ENCODE data around the gene DIP2B. TPM values are rescaled to one million over a fixed set of nuclear protein-coding genes. Genes with fewer than 3 reads are reported as not detected.

DIP2B gene
- total and polyA plus RNA-seq, 2 experiments from 2014 or later: 5.6 to 17.9 TPM

- H3K79me2 ChIP-seq (ENCODE audit: insufficient read depth): peaks cover 94% of the 10 kb centered on the region
- peaks cover 68% of the 10 kb centered on the region for H3K4me1 ChIP-seq (ENCODE audit: insufficient read depth)
- H3K27ac ChIP-seq: peak overlapping the region; percentile 59
- no peak for TF ChIP-seq EZH2 (IDR thresholded peaks at IDR 0.05; ENCODE audit: insufficient read depth, poor library complexity, severe bottlenecking)
- no peak for TF ChIP-seq EZH2phosphoT487 (IDR thresholded peaks at IDR 0.05; ENCODE audit: insufficient read depth, low read depth)
- H3K4me2 ChIP-seq (ENCODE audit: unreplicated experiment): peak overlapping the region; percentile 40
- H4K20me1 ChIP-seq (ENCODE audit: insufficient read depth): no peaks in the 10 kb centered on the region
- peaks cover 46% of the 10 kb centered on the region for H3F3A ChIP-seq (ENCODE audit: insufficient read depth)
- H2AFZ ChIP-seq: no peak overlapping the region
- H3K9ac ChIP-seq: peak overlapping the region; percentile 33
- no peaks in the 10 kb centered on the region for H3K36me3 ChIP-seq (ENCODE audit: low read depth)
- WGBS, 2 experiments (ENCODE audit: low coverage in 1 of 2, low lambda C conversion rate in 2 of 2, missing lambda C conversion rate in 2 of 2): 3 to 14% methylated on average over 1 of the region's 1 CpG
- in situ Hi-C loops (cut with MboI): no loop called here
- no peaks in the 10 kb centered on the region for H3K27me3 ChIP-seq (replicated peaks; ENCODE audit: insufficient read depth)
- no peaks in the 10 kb centered on the region for H3K9me3 ChIP-seq (ENCODE audit: low read depth)
- DNase-seq: peak; percentile 94
- H3K4me3 ChIP-seq: peak overlapping the region; percentile 8; the same call in 1 of the 2 replicates
- H3K9me2 ChIP-seq (ENCODE audit: insufficient read depth): no peaks in the 10 kb centered on the region
These were observed 67.5 kb downstream of the DIP2B start for GRCh38 chr12:50572287-50572686.

- Histone ChIP-seq H3K9me3 (ENCODE audit: low read depth) (no peaks in the 10 kb centered on the region), H3F3A (ENCODE audit: insufficient read depth) (peaks cover 46% of the 10 kb centered on the region), H3K4me3 (peak overlapping the region; percentile 8; the same call in 1 of the 2 replicates), H3K4me2 (ENCODE audit: unreplicated experiment) (peak overlapping the region; percentile 40), H3K27me3 (replicated peaks; ENCODE audit: insufficient read depth) (no peaks in the 10 kb centered on the region), H3K9ac (peak overlapping the region; percentile 33), H3K27ac (peak overlapping the region; percentile 59), H3K36me3 (ENCODE audit: low read depth) (no peaks in the 10 kb centered on the region), H3K9me2 (ENCODE audit: insufficient read depth) (no peaks in the 10 kb centered on the region), H4K20me1 (ENCODE audit: insufficient read depth) (no peaks in the 10 kb centered on the region), H2AFZ (no peak overlapping the region), H3K79me2 (ENCODE audit: insufficient read depth) (peaks cover 93% of the 10 kb centered on the region), H3K4me1 (ENCODE audit: insufficient read depth) (peaks cover 66% of the 10 kb centered on the region)
- DNase-seq: peak; percentile 44
- WGBS, 2 experiments (ENCODE audit: low coverage in 1 of 2, low lambda C conversion rate in 2 of 2, missing lambda C conversion rate in 2 of 2): 72 to 81% methylated on average over 3 of the region's 3 CpGs
- TF ChIP-seq EZH2 (IDR thresholded peaks at IDR 0.05; ENCODE audit: insufficient read depth, poor library complexity, severe bottlenecking) (no peak), EZH2phosphoT487 (IDR thresholded peaks at IDR 0.05; ENCODE audit: insufficient read depth, low read depth) (no peak)
- in situ Hi-C loops (cut with MboI): no loop called here
These were observed 68.0 kb downstream of the DIP2B start for GRCh38 chr12:50572760-50573159.

- H3F3A ChIP-seq (ENCODE audit: insufficient read depth): peaks cover 42% of the 10 kb centered on the region
- H3K79me2 ChIP-seq (ENCODE audit: insufficient read depth): peaks cover 93% of the 10 kb centered on the region
- in situ Hi-C loops (cut with MboI): no loop called here
- no peak overlapping the region for H2AFZ ChIP-seq
- no peaks in the 10 kb centered on the region for H3K9me2 ChIP-seq (ENCODE audit: insufficient read depth)
- H3K27ac ChIP-seq: peak overlapping the region; percentile 59
- no peak for DNase-seq
- peaks cover 61% of the 10 kb centered on the region for H3K4me1 ChIP-seq (ENCODE audit: insufficient read depth)
- 97% methylated on average over 2 of the region's 2 CpGs for WGBS, 2 experiments (ENCODE audit: low coverage in 1 of 2, low lambda C conversion rate in 2 of 2, missing lambda C conversion rate in 2 of 2)
- H3K4me3 ChIP-seq: no peak overlapping the region
- TF ChIP-seq EZH2 (IDR thresholded peaks at IDR 0.05; ENCODE audit: insufficient read depth, poor library complexity, severe bottlenecking) (no peak), EZH2phosphoT487 (IDR thresholded peaks at IDR 0.05; ENCODE audit: insufficient read depth, low read depth) (no peak)
- no peak overlapping the region for H3K4me2 ChIP-seq (ENCODE audit: unreplicated experiment)
- peak overlapping the region; percentile 33; the same call in 1 of the 2 replicates for H3K9ac ChIP-seq
- H3K9me3 ChIP-seq (ENCODE audit: low read depth): no peaks in the 10 kb centered on the region
- H3K27me3 ChIP-seq (replicated peaks; ENCODE audit: insufficient read depth): no peaks in the 10 kb centered on the region
- no peaks in the 10 kb centered on the region for H4K20me1 ChIP-seq (ENCODE audit: insufficient read depth)
- no peaks in the 10 kb centered on the region for H3K36me3 ChIP-seq (ENCODE audit: low read depth)
These were observed 68.5 kb downstream of the DIP2B start for GRCh38 chr12:50573271-50573670.

GRCh38 chr12:50574601-50575348, 70.0 kb downstream of the DIP2B start:
- peak overlapping the region; percentile 51 for H3K4me2 ChIP-seq (ENCODE audit: unreplicated experiment)

More at GRCh38 chr12:50574601-50575348, 70.0 kb downstream of the DIP2B start:
- no peak for TF ChIP-seq EZH2phosphoT487 (IDR thresholded peaks at IDR 0.05; ENCODE audit: insufficient read depth, low read depth)
- no peak for TF ChIP-seq EZH2 (IDR thresholded peaks at IDR 0.05; ENCODE audit: insufficient read depth, poor library complexity, severe bottlenecking)
- H2AFZ ChIP-seq: no peak overlapping the region
- peak overlapping the region; percentile 26 for H3K9ac ChIP-seq
- peaks cover 41% of the 10 kb centered on the region for H3F3A ChIP-seq (ENCODE audit: insufficient read depth)
- H3K9me3 ChIP-seq (ENCODE audit: low read depth): no peaks in the 10 kb centered on the region
- in situ Hi-C loops (cut with MboI): no loop called here
- peak overlapping the region; percentile 53 for H3K27ac ChIP-seq
- DNase-seq: peak; percentile 66
- peaks cover 48% of the 10 kb centered on the region for H3K4me1 ChIP-seq (ENCODE audit: insufficient read depth)
- H3K9me2 ChIP-seq (ENCODE audit: insufficient read depth): no peaks in the 10 kb centered on the region
- peaks cover 91% of the 10 kb centered on the region for H3K79me2 ChIP-seq (ENCODE audit: insufficient read depth)
- H4K20me1 ChIP-seq (ENCODE audit: insufficient read depth): no peaks in the 10 kb centered on the region
- 12 to 15% methylated on average over 5 of the region's 5 CpGs for WGBS, 2 experiments (ENCODE audit: low coverage in 1 of 2, low lambda C conversion rate in 2 of 2, missing lambda C conversion rate in 2 of 2)
- H3K4me3 ChIP-seq: peak overlapping the region; percentile 37
- no peaks in the 10 kb centered on the region for H3K27me3 ChIP-seq (replicated peaks; ENCODE audit: insufficient read depth)
- H3K36me3 ChIP-seq (ENCODE audit: low read depth): no peaks in the 10 kb centered on the region

Measured in GM23248 (cell line).